ENCODE measurements around the gene UXT.
"Not testable (repeated sequence)": the region's sequence is repeated elsewhere in the genome, so short reads cannot be mapped to it uniquely, and the experiment has no call there.

The UXT gene

GRCh38 chrX:47614618-47615017 lies 44.4 kb downstream of the UXT start:
- no peak for DNase-seq (ENCODE audit: low read depth)

- no peak for DNase-seq (ENCODE audit: low read depth)
Measured at GRCh38 chrX:47613082-47613481, 45.9 kb downstream of the UXT start.

- no peak for DNase-seq (ENCODE audit: low read depth)
Measured at GRCh38 chrX:47612418-47612817, 46.6 kb downstream of the UXT start.

- DNase-seq (ENCODE audit: low read depth): no peak
Measured at GRCh38 chrX:47611926-47612325, 47.1 kb downstream of the UXT start.

GRCh38 chrX:47611489-47611888 lies 47.5 kb downstream of the UXT start:
- no peak for DNase-seq (ENCODE audit: low read depth)

- no peak for DNase-seq (ENCODE audit: low read depth)
Measured at GRCh38 chrX:47610511-47610910, 48.5 kb downstream of the UXT start.

- DNase-seq (ENCODE audit: low read depth): no peak
Measured at GRCh38 chrX:47608130-47608810, 50.7 kb downstream of the UXT start.

- DNase-seq (ENCODE audit: low read depth): no peak
Measured at GRCh38 chrX:47607091-47607490, 51.9 kb downstream of the UXT start.

GRCh38 chrX:47605024-47605423 lies 54.0 kb downstream of the UXT start:
- DNase-seq (ENCODE audit: low read depth): no peak

- not testable (repeated sequence) for DNase-seq (ENCODE audit: low read depth)
Measured at GRCh38 chrX:47603125-47603524, 55.9 kb downstream of the UXT start.
